SK-N-SH (cell line): Measurements from ENCODE around the gene NEK10.

Source experiments
- CTCF ChIP-seq: fragments of 200-600 bp; sonication (generic); IDR thresholded peaks from 2 replicates; pipeline ENCODE4 v1.6.1; 2017; ENCODE audit warnings: antibody characterized with exemption, mild to moderate bottlenecking, moderate library complexity
- EZH2phosphoT487 ChIP-seq: fragments of 200-600 bp; sonication (generic); IDR thresholded peaks from 2 replicates; pipeline ENCODE4 v1.6.1; 2017; ENCODE audit warnings: low read depth, mixed run types, mild to moderate bottlenecking, antibody characterized with exemption, moderate library complexity, borderline replicate concordance
- FOSL2 ChIP-seq: IDR thresholded peaks from 2 replicates; pipeline ENCODE4 v1.4.0; 2012; ENCODE audit warnings: low read depth, mild to moderate bottlenecking, moderate library complexity, borderline replicate concordance
- IRF3 ChIP-seq: fragments of 150-350 bp; IDR thresholded peaks from 2 replicates; pipeline ENCODE4 v1.6.1; 2016; ENCODE audit warnings: mild to moderate bottlenecking, low read depth, low read length
- POLR2AphosphoS5 ChIP-seq: IDR thresholded peaks from 2 replicates; pipeline ENCODE4 v1.6.1; 2012; ENCODE audit warnings: low read depth, low read length
- TCF12 ChIP-seq: IDR thresholded peaks from 2 replicates; pipeline ENCODE4 v1.4.0; 2012
- USF2 ChIP-seq: fragments of 150-350 bp; IDR thresholded peaks from 2 replicates; pipeline ENCODE4 v1.6.1; 2017; ENCODE audit warnings: antibody characterized with exemption, low read length, low read depth, borderline replicate concordance
- YY1 ChIP-seq: IDR thresholded peaks from 2 replicates; pipeline ENCODE4 v1.4.0; 2012; ENCODE audit warnings: low read depth, mild to moderate bottlenecking

- TF ChIP-seq YY1 (no peak), CTCF (peak; percentile 92), EZH2phosphoT487 (no peak), POLR2AphosphoS5 (no peak), TCF12 (no peak), FOSL2 (no peak), IRF3 (no peak), USF2 (no peak)
Observed at GRCh38 chr3:27134171-27134796, 234.9 kb downstream of the NEK10 start.
